DMS 273 treated with DMSO at 0.1 percent for 48 hours (cell line): Measurements from ENCODE around the gene SLC4A1.
A peak's percentile ranks its signal among the peaks of the same experiment; 100 is the strongest.

Experiments used
- DNase-seq: peaks from one replicate; lab custom pipeline; 2025; lab: John Stamatoyannopoulos, UW

SLC4A1 gene

GRCh38 chr17:44220213-44221083, 47.5 kb downstream of the SLC4A1 start:
- DNase-seq: no peak

- DNase-seq: peak; percentile 45
These were observed 48.2 kb downstream of the SLC4A1 start, which contains the start of gene UBTF for GRCh38 chr17:44219616-44220212. Gene UBTF, minus strand, starts transcription at chr17:44219675. Its CDS starts 1,446 bp downstream, at chr17:44218229.

- DNase-seq: no peak
These were observed 48.8 kb downstream of the SLC4A1 start for GRCh38 chr17:44219108-44219615.

- DNase-seq: peak; percentile 59
These were observed 49.4 kb downstream of the SLC4A1 start for GRCh38 chr17:44218344-44219107.

GRCh38 chr17:44217738-44218343, 50.1 kb downstream of the SLC4A1 start:
- DNase-seq: no peak

- DNase-seq: no peak
These were observed 51.2 kb downstream of the SLC4A1 start for GRCh38 chr17:44216694-44217093.

GRCh38 chr17:44216173-44216572, 51.8 kb downstream of the SLC4A1 start:
- DNase-seq: no peak

GRCh38 chr17:44214896-44215295, 53.0 kb downstream of the SLC4A1 start:
- DNase-seq: no peak

GRCh38 chr17:44214230-44214494, 53.8 kb downstream of the SLC4A1 start:
- no peak for DNase-seq

GRCh38 chr17:44213403-44214229, 54.3 kb downstream of the SLC4A1 start:
- no peak for DNase-seq

GRCh38 chr17:44212507-44213402, 55.2 kb downstream of the SLC4A1 start:
- peak; percentile 18 for DNase-seq

- DNase-seq: no peak
These were observed 56.4 kb downstream of the SLC4A1 start for GRCh38 chr17:44211281-44212265.

- peak; percentile 75 for DNase-seq
These were observed 57.4 kb downstream of the SLC4A1 start for GRCh38 chr17:44210342-44211192.

- no peak for DNase-seq
These were observed 58.1 kb downstream of the SLC4A1 start for GRCh38 chr17:44209786-44210341.

- no peak for DNase-seq
These were observed 60.2 kb downstream of the SLC4A1 start for GRCh38 chr17:44207743-44208142.

GRCh38 chr17:44207319-44207718, 60.6 kb downstream of the SLC4A1 start:
- DNase-seq: no peak

GRCh38 chr17:44206825-44207155, 61.1 kb downstream of the SLC4A1 start:
- no peak for DNase-seq
